Keratinocyte (primary cell): ENCODE data around the gene TNFRSF11A. TPM values are rescaled to one million over a fixed set of nuclear protein-coding genes. Genes with fewer than 3 reads are reported as not detected.

Experiments
- DNase-seq: peaks from one replicate; pipeline ENCODE4 v3.0.0-alpha.2; 2011; ENCODE audit warnings: low read depth, missing footprints, low spot score
- FAIRE-seq: peaks from 2 replicates; lab custom pipeline; 2011; peaks lifted over from hg19 to GRCh38; lab: Jason Lieb, UNC
- H2AFZ ChIP-seq: 2 replicates; pipeline ENCODE4 v1.6.0; 2012; ENCODE audit warnings: low read length, control low read depth, inconsistent platforms; ENCODE audit not compliant: control insufficient read depth
- H3K27ac ChIP-seq: 2 replicates; pipeline ENCODE4 v1.5.1; 2011; ENCODE audit warnings: low read length; ENCODE audit not compliant: control insufficient read depth, insufficient read depth
- H3K27me3 ChIP-seq: 3 replicates; pipeline ENCODE4 v1.6.0; 2011; ENCODE audit warnings: low read length; ENCODE audit not compliant: control insufficient read depth, insufficient read depth; ENCODE audit errors: extremely low read depth
- H3K36me3 ChIP-seq, 2 experiments: 2 replicates in 1 of 2; 3 replicates in 1 of 2; pipeline ENCODE4 v1.5.1; 2011; ENCODE audit warnings: low read length in 2 of 2, mild to moderate bottlenecking in 1 of 2; ENCODE audit not compliant: control insufficient read depth in 2 of 2, insufficient read depth in 2 of 2; ENCODE audit errors: extremely low read depth in 1 of 2
- H3K4me1 ChIP-seq: 3 replicates; pipeline ENCODE4 v1.5.1; 2011; ENCODE audit warnings: low read length; ENCODE audit not compliant: control insufficient read depth, insufficient read depth; ENCODE audit errors: extremely low read depth
- H3K4me2 ChIP-seq: 3 replicates; pipeline ENCODE4 v1.6.0; 2011; ENCODE audit warnings: low read depth, low read length; ENCODE audit not compliant: control insufficient read depth, insufficient read depth; ENCODE audit errors: extremely low read depth
- H3K4me3 ChIP-seq, 3 experiments: fragments of 200-600 bp in 1 of 3; sonication (generic) in 1 of 3; 2 replicates in 2 of 3; 3 replicates in 1 of 3; pipeline ENCODE4 v1.5.1; 2011 to 2016; ENCODE audit warnings: low read length in 3 of 3, mild to moderate bottlenecking in 3 of 3, control low read depth in 2 of 3, inconsistent platforms in 1 of 3, low read depth in 1 of 3, mixed read lengths in 1 of 3, mixed run types in 1 of 3, moderate library complexity in 1 of 3; ENCODE audit not compliant: control insufficient read depth in 2 of 3, insufficient read depth in 2 of 3; ENCODE audit errors: extremely low read depth in 1 of 3
- H3K79me2 ChIP-seq: 2 replicates; pipeline ENCODE4 v1.6.0; 2012; ENCODE audit warnings: low read length; ENCODE audit not compliant: control insufficient read depth, insufficient read depth
- H3K9ac ChIP-seq: 3 replicates; pipeline ENCODE4 v1.6.0; 2011; ENCODE audit warnings: low read length; ENCODE audit not compliant: control insufficient read depth, insufficient read depth; ENCODE audit errors: extremely low read depth
- H3K9me1 ChIP-seq: 3 replicates; pipeline ENCODE4 v1.6.0; 2011; ENCODE audit warnings: low read length; ENCODE audit not compliant: control insufficient read depth, insufficient read depth; ENCODE audit errors: extremely low read depth
- H3K9me3 ChIP-seq: 2 replicates; pipeline ENCODE4 v1.5.1; 2012; ENCODE audit warnings: low read depth, low read length; ENCODE audit not compliant: control insufficient read depth
- H4K20me1 ChIP-seq: 3 replicates; pipeline ENCODE4 v1.6.0; 2011; ENCODE audit warnings: low read length; ENCODE audit not compliant: control insufficient read depth, insufficient read depth; ENCODE audit errors: extremely low read depth
- EZH2 ChIP-seq: IDR thresholded peaks from one replicate; pipeline ENCODE4 v1.6.1; 2012; ENCODE audit warnings: inconsistent platforms, mild to moderate bottlenecking, low read length, moderate library complexity
- dilution Hi-C: fragments of 300-500 bp; cut with MboI; formaldehyde crosslinking; loops from one replicate; pipeline ENCODE4 v1.7.0; 2020; ENCODE audit warnings: low sequenced_read_pairs; ENCODE audit not compliant: extremely low pct_ligation_motif_present
- polyA plus RNA-seq, 5 experiments: library from polyadenylated mRNA; depleted of rRNA in 3 of 5; stranded (reverse) in 3 of 5; stranded (forward) in 1 of 5; unstranded in 1 of 5; fragments of >200 nt; gene quantifications; 1 replicate in 1 of 5; 2 replicates in 3 of 5; 3 replicates in 1 of 5; pipeline versions ENCODE4 v1.2.1 to v1.2.3, GENCODE V29; 2011 to 2012; ENCODE audit warnings: missing spikeins in 2 of 5, low read depth in 1 of 5, low replicate concordance in 1 of 5
- TF ChIP-seq, protein P1 (sequence below), 3 experiments: IDR thresholded peaks in 1 of 3; conservative IDR thresholded peaks in 1 of 3; optimal IDR thresholded peaks in 1 of 3; 2 replicates in 2 of 3; 3 replicates in 1 of 3; pipeline versions ENCODE3 to v1.5.1; 2011; ENCODE audit warnings: low read length in 3 of 3, mild to moderate bottlenecking in 3 of 3, moderate library complexity in 2 of 3, control low read depth in 1 of 3, inconsistent platforms in 1 of 3; ENCODE audit not compliant: insufficient read depth in 2 of 3; ENCODE audit errors: extremely low read depth in 1 of 3

Gene TNFRSF11A
- polyA plus RNA-seq, 1 donor (not counting 4 experiments of a cell fraction or from before 2014, with no cell fraction given): 0.51 TPM

DNA sequence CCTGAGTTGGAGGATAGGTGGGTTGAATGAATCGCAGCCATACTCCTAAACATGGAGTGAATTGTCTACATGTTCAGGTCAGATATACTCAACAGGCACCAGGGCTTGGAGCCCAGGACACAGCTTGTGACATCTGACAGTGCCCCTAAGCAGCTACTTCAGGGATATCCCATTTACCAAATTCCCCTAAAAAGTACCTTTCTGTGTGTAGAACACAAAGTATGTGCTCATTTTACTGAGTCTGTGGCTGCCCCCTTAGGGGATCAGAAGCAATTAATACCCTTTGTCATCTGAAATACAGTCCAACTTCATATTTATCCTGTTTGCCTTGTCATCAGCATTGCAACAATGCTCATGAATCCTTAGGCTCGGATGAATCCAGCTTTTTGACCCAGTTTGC lies 20.8 kb downstream of the TNFRSF11A start:
- FAIRE-seq (no peak), DNase-seq (no peak)
- TF ChIP-seq, protein P1, sequence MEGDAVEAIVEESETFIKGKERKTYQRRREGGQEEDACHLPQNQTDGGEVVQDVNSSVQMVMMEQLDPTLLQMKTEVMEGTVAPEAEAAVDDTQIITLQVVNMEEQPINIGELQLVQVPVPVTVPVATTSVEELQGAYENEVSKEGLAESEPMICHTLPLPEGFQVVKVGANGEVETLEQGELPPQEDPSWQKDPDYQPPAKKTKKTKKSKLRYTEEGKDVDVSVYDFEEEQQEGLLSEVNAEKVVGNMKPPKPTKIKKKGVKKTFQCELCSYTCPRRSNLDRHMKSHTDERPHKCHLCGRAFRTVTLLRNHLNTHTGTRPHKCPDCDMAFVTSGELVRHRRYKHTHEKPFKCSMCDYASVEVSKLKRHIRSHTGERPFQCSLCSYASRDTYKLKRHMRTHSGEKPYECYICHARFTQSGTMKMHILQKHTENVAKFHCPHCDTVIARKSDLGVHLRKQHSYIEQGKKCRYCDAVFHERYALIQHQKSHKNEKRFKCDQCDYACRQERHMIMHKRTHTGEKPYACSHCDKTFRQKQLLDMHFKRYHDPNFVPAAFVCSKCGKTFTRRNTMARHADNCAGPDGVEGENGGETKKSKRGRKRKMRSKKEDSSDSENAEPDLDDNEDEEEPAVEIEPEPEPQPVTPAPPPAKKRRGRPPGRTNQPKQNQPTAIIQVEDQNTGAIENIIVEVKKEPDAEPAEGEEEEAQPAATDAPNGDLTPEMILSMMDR (optimal IDR thresholded peaks at IDR 0.05 in 1 of 3, IDR thresholded peaks at IDR 0.05 in 1 of 3, conservative IDR thresholded peaks at IDR 0.05 in 1 of 3; ENCODE audit: extremely low read depth in 1 of 3, insufficient read depth in 2 of 3, low read length in 3 of 3): no peak
- TF ChIP-seq EZH2: no peak
- Histone ChIP-seq H3K4me1 (no peaks in the 10 kb centered on the region), H3K36me3 (no peaks in the 10 kb centered on the region), H3K9me3 (no peaks in the 10 kb centered on the region), H3K9me1 (no peaks in the 10 kb centered on the region), H2AFZ (no peak overlapping the region), H4K20me1 (no peaks in the 10 kb centered on the region), H3K9ac (no peak overlapping the region), H3K79me2 (no peaks in the 10 kb centered on the region), H3K27me3 (peaks cover 8% of the 10 kb centered on the region), H3K4me2 (no peak overlapping the region), H3K4me3 (no peak overlapping the region), H3K27ac (no peak overlapping the region)
- dilution Hi-C loops: no loop called here

DNA sequence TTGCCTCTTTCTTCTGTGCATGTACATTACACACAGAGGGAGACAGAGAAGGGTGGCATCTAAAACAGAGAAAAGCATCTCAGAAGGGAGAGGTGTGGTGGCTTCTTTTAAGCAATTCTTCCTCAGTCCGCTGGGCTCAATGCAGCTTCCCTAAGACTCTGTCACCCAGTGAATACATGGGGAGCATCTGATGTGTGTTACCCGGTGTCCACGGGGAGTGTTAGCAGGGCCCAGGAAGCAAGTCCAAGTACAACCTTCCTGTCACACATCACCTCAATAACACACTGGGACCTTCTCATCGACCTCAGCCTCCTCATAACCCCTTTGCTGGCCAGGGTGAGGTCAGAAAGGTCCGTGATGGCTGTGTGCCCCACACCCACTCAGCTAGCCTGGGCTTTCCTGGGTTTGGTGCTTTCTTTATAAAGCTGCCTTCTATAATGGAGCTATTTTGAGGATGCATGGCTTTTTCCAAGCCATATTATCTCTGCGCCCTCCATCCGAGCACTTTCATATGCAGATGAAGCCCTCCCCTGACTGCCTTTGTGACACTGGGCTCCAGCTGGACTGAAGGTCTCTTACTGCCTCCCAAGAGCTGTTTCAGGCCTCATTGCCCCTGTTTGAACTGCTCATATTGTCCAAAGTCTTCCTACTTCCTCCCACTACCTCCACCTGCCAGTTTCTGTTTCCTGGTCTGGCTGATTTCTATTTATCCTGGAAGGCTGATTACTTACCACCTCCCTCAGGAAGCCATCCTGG lies 21.4 kb downstream of the TNFRSF11A start:
- TF ChIP-seq, protein P1 (optimal IDR thresholded peaks at IDR 0.05 in 1 of 3, IDR thresholded peaks at IDR 0.05 in 1 of 3, conservative IDR thresholded peaks at IDR 0.05 in 1 of 3; ENCODE audit: extremely low read depth in 1 of 3, insufficient read depth in 2 of 3, low read length in 3 of 3): no peak
- no peak for TF ChIP-seq EZH2
- dilution Hi-C loops: no loop called here
- H3K4me1 ChIP-seq: no peaks in the 10 kb centered on the region
- FAIRE-seq (no peak), DNase-seq (no peak)
- no peak overlapping the region for H2AFZ ChIP-seq
- H3K36me3 ChIP-seq: no peaks in the 10 kb centered on the region
- no peak overlapping the region for H3K27ac ChIP-seq
- no peaks in the 10 kb centered on the region for H4K20me1 ChIP-seq
- no peak overlapping the region for H3K4me3 ChIP-seq
- no peaks in the 10 kb centered on the region for H3K9me1 ChIP-seq
- no peak overlapping the region for H3K4me2 ChIP-seq
- H3K9ac ChIP-seq: no peak overlapping the region
- peaks cover 8% of the 10 kb centered on the region for H3K27me3 ChIP-seq
- H3K79me2 ChIP-seq: no peaks in the 10 kb centered on the region
- no peaks in the 10 kb centered on the region for H3K9me3 ChIP-seq
